Activated T-cell treated with anti-CD3 and anti-CD28 coated beads, Interleukin-2, amount 50 U/mL, for 72 hours (primary cell): ENCODE data around the gene GPRASP1. TPM values are rescaled to one million over a fixed set of nuclear protein-coding genes. Genes with fewer than 3 reads are reported as not detected.
"Not testable (repeated sequence)": the region's sequence is repeated elsewhere in the genome, so short reads cannot be mapped to it uniquely, and the experiment has no call there.

Source experiments
- ATAC-seq, 2 donors: fragments of 150-1000 bp; cut with Tn5 transposase; replicated peaks in 1 of 2; 2 replicates each; pipeline ENCODE4 v1.10.0; 2021; ENCODE audit warnings: moderate library complexity in 2 of 2, mild to moderate bottlenecking in 1 of 2
- DNase-seq, 2 donors: peaks; one replicate each; pipeline ENCODE4 v3.0.0; 2021 to 2022; ENCODE audit warnings: mixed read lengths in 1 of 2
- H3K27ac Mint-ChIP-seq: one replicate; pipeline ENCODE4 v1.8.0; 2022; ENCODE audit warnings: mild to moderate bottlenecking, moderate library complexity, mixed read lengths
- H3K27me3 Mint-ChIP-seq: one replicate; pipeline ENCODE4 v1.8.0; 2022; ENCODE audit warnings: low read depth, mixed read lengths
- H3K36me3 Mint-ChIP-seq, 2 donors: one replicate each; pipeline ENCODE4 v1.8.0; 2022; ENCODE audit warnings: mixed read lengths in 2 of 2, mild to moderate bottlenecking in 1 of 2; ENCODE audit not compliant: insufficient read depth in 2 of 2
- H3K4me1 Mint-ChIP-seq: one replicate; pipeline ENCODE4 v1.8.0; 2022; ENCODE audit warnings: low read depth, mixed read lengths
- H3K4me3 Mint-ChIP-seq, 2 donors: one replicate each; pipeline ENCODE4 v1.8.0; 2022; ENCODE audit warnings: mild to moderate bottlenecking in 2 of 2, mixed read lengths in 2 of 2, moderate library complexity in 2 of 2
- H3K9me3 Mint-ChIP-seq, 2 donors: one replicate each; pipeline ENCODE4 v1.8.0; 2022; ENCODE audit warnings: mixed read lengths in 2 of 2
- total RNA-seq, 2 donors: library from RNA; stranded (reverse); gene quantifications; one replicate each; pipeline ENCODE4 v1.2.3, GENCODE V29; 2022

The GPRASP1 gene
- total RNA-seq, 2 donors from 2014 or later: 5.9 to 7.4 TPM

GRCh38 chrX:102663820-102664219 lies 12.5 kb downstream of the GPRASP1 start:
- H3K9me3 Mint-ChIP-seq, H3K27me3 Mint-ChIP-seq, ATAC-seq, H3K27ac Mint-ChIP-seq, DNase-seq, H3K4me3 Mint-ChIP-seq: not testable (repeated sequence)
- H3K4me1 Mint-ChIP-seq: peaks cover 15% of the 10 kb centered on the region
- peaks cover 11 to 19% of the 10 kb centered on the region in 2 donors for H3K36me3 Mint-ChIP-seq

- H3K4me1 Mint-ChIP-seq, DNase-seq, ATAC-seq, H3K4me3 Mint-ChIP-seq, H3K27ac Mint-ChIP-seq, H3K27me3 Mint-ChIP-seq: not testable (repeated sequence)
- Mint-ChIP-seq H3K36me3 (peaks cover 14 to 23% of the 10 kb centered on the region in 2 donors), H3K9me3 (peaks cover 7 to 11% of the 10 kb centered on the region in 2 donors)
These were observed 15.8 kb downstream of the GPRASP1 start for GRCh38 chrX:102667034-102667433.

GRCh38 chrX:102669526-102669925 lies 18.2 kb downstream of the GPRASP1 start:
- Mint-ChIP-seq H3K27ac (no peak overlapping the region), H3K36me3 (peaks cover 14 to 21% of the 10 kb centered on the region in 2 donors), H3K9me3 (peaks cover 7 to 11% of the 10 kb centered on the region in 2 donors), H3K27me3 (no peaks in the 10 kb centered on the region), H3K4me1 (no peaks in the 10 kb centered on the region), H3K4me3 (no peak overlapping the region)
- ATAC-seq (no peak), DNase-seq (no peak)

- no peak for DNase-seq
- H3K9me3 Mint-ChIP-seq: peaks cover 5 to 6% of the 10 kb centered on the region in 2 donors
- ATAC-seq: no peak
- no peak overlapping the region for H3K4me3 Mint-ChIP-seq
- no peak overlapping the region for H3K27ac Mint-ChIP-seq
- H3K36me3 Mint-ChIP-seq: peaks cover 8 to 10% of the 10 kb centered on the region in 2 donors
- peaks cover 7% of the 10 kb centered on the region for H3K27me3 Mint-ChIP-seq
- H3K4me1 Mint-ChIP-seq: no peaks in the 10 kb centered on the region
These were observed 21.6 kb downstream of the GPRASP1 start for GRCh38 chrX:102672856-102673255.

GRCh38 chrX:102677479-102677878 lies 26.2 kb downstream of the GPRASP1 start:
- H3K4me1 Mint-ChIP-seq, DNase-seq, ATAC-seq, H3K4me3 Mint-ChIP-seq, H3K27ac Mint-ChIP-seq: not testable (repeated sequence)
- H3K27me3 Mint-ChIP-seq: peaks cover 14% of the 10 kb centered on the region
- H3K36me3 Mint-ChIP-seq: peaks cover 7 to 12% of the 10 kb centered on the region in 2 donors
- peaks cover 8 to 10% of the 10 kb centered on the region in 2 donors for H3K9me3 Mint-ChIP-seq

- Mint-ChIP-seq H3K27ac (no peak overlapping the region), H3K9me3 (peaks cover 4 to 8% of the 10 kb centered on the region in 2 donors)
- no peak for ATAC-seq
These were observed 33.7 kb downstream of the GPRASP1 start for GRCh38 chrX:102684772-102685520.

GRCh38 chrX:102694749-102695148 lies 43.5 kb downstream of the GPRASP1 start:
- DNase-seq (no peak), ATAC-seq (no peak)
- Mint-ChIP-seq H3K9me3 (peaks cover 0 to 3% of the 10 kb centered on the region in 2 donors), H3K36me3 (peaks cover 0 to 9% of the 10 kb centered on the region in 2 donors), H3K4me3 (no peak overlapping the region), H3K4me1 (no peaks in the 10 kb centered on the region), H3K27me3 (peaks cover 29% of the 10 kb centered on the region), H3K27ac (no peak overlapping the region)

More at GRCh38 chrX:102684772-102685520, 33.7 kb downstream of the GPRASP1 start:
- Mint-ChIP-seq H3K36me3 (peaks cover 7 to 10% of the 10 kb centered on the region in 2 donors), H3K4me1 (no peaks in the 10 kb centered on the region), H3K4me3 (no peak overlapping the region), H3K27me3 (no peaks in the 10 kb centered on the region)
- no peak for DNase-seq

- Mint-ChIP-seq H3K4me3 (no peak overlapping the region), H3K27ac (no peak overlapping the region), H3K4me1 (no peaks in the 10 kb centered on the region), H3K27me3 (peaks cover 20% of the 10 kb centered on the region), H3K9me3 (no peaks in the 10 kb centered on the region), H3K36me3 (peaks cover 0 to 3% of the 10 kb centered on the region in 2 donors)
- ATAC-seq (no peak), DNase-seq (no peak)
These were observed 45.0 kb downstream of the GPRASP1 start for GRCh38 chrX:102696306-102696705.

GRCh38 chrX:102697494-102697893 lies 46.2 kb downstream of the GPRASP1 start:
- Mint-ChIP-seq H3K27ac (no peak overlapping the region), H3K27me3 (peaks cover 20% of the 10 kb centered on the region), H3K36me3 (peaks cover 0 to 3% of the 10 kb centered on the region in 2 donors), H3K4me1 (no peaks in the 10 kb centered on the region), H3K4me3 (no peak overlapping the region), H3K9me3 (peaks cover 0 to 3% of the 10 kb centered on the region in 2 donors)
- ATAC-seq: no peak
- no peak for DNase-seq

Other genes starting within 250 kb of the GPRASP1 start
- gene NXF2B, start 211.5 kb upstream of the GPRASP1 start, total RNA-seq: not detected
- not detected for gene TCP11X2, start 179.7 kb upstream of the GPRASP1 start, total RNA-seq
- gene TMSB15A, start 134.7 kb upstream of the GPRASP1 start, total RNA-seq: under 1 TPM; 0.62 to 0.63 TPM
- gene ARMCX5, start 52.0 kb upstream of the GPRASP1 start, total RNA-seq: 10 to 100 TPM; 10.7 to 11.5 TPM
- 1 to 10 TPM in 1 of 2 donors, under 1 TPM in 1; 0.60 to 1.4 TPM for gene GPRASP2, start 61.0 kb downstream of the GPRASP1 start, total RNA-seq
- 1 to 10 TPM; 2.4 to 3.1 TPM for gene GPRASP3, start 69.3 kb downstream of the GPRASP1 start, total RNA-seq